GM10266 (cell line): ENCODE measurements around the gene TMEM30B.

Source experiments
- DNase-seq: peaks from one replicate; pipeline ENCODE4 v3.0.0; 2012; ENCODE audit errors: extremely low spot score
- CTCF ChIP-seq: IDR thresholded peaks from 2 replicates; pipeline ENCODE4 v1.5.1; 2012; ENCODE audit warnings: mild to moderate bottlenecking, low read depth; ENCODE audit not compliant: control insufficient read depth, insufficient read depth; ENCODE audit errors: missing control alignments

Gene TMEM30B

GRCh38 chr14:61258985-61259384, 22.2 kb downstream of the TMEM30B start:
- DNase-seq: no peak
- no peak for TF ChIP-seq CTCF

- no peak for DNase-seq
- no peak for TF ChIP-seq CTCF
Observed at GRCh38 chr14:61257469-61258057, 23.6 kb downstream of the TMEM30B start.

GRCh38 chr14:61256826-61257468, 24.2 kb downstream of the TMEM30B start:
- no peak for TF ChIP-seq CTCF

GRCh38 chr14:61255968-61256367, 25.2 kb downstream of the TMEM30B start:
- DNase-seq: no peak
- TF ChIP-seq CTCF: no peak

More at GRCh38 chr14:61256826-61257468, 24.2 kb downstream of the TMEM30B start:
- DNase-seq: no peak

GRCh38 chr14:61254808-61255526, 26.2 kb downstream of the TMEM30B start:
- DNase-seq: no peak
- TF ChIP-seq CTCF: no peak

GRCh38 chr14:61253064-61253738, 27.9 kb downstream of the TMEM30B start:
- TF ChIP-seq CTCF: peak; percentile 25
- no peak for DNase-seq
